Amygdala (tissue), 56 donors: ENCODE data around the gene CCDC127.
"Not testable (repeated sequence)": the region's sequence is repeated elsewhere in the genome, so short reads cannot be mapped to it uniquely, and the experiment has no call there.

ENCODE experiments used
- DNase-seq, 56 donors: peaks; one replicate each; lab custom pipeline; 2025; lab: John Stamatoyannopoulos, UW

The CCDC127 gene

DNA sequence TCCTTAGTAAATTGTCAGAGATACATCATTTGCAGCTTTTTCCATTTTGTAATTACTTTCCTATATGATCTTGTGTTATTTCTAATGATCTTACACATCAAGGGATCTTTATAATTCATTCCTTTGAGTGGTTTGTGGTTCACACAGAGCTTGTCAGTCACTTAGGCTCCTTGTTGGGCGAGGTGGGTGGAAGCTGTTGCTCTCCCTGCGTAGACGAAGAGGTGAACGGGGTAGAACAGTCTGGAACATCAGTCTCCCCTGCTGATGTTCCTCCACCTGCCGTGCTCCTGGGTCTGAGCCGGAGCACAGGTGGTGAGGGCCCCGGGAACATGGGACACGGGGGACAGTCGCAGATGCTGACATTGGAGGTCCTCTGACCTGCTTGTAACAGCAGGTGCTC is 17.6 kb upstream of the CCDC127 start:
- not testable (repeated sequence) for DNase-seq

DNA sequence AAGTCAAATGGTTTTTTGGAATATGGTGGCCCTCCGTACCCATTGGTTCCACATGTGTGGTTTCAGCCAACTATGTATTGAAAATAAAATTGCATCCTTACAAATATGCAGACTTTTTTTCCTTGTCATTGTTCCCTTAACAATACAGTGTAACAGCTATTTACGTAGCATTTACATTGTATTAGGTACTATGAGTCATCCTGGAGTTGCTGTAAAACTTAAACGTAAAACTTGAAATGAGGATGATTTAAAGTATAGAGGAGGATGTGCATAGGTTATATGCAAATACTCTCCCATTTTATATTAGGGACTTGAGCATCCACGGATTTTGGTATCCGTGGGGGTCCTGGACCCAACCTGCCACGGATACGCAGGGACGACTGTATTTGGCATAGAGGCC is 16.5 kb upstream of the CCDC127 start:
- DNase-seq, result no peak

DNA sequence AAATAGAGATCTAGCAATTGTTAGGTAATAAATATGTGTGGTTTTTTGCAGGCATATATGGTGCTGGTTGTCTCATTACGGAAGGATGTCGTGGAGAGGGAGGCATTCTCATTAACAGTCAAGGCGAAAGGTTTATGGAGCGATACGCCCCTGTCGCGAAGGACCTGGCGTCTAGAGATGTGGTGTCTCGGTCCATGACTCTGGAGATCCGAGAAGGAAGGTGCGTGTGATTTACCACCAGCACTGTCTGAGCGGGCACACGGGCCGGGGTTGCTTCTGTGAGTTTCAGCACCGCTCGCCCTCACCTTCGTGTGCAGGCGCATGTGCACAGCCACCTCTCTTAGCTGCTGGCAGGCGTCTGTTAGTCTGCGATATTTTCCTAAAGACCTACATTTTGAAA is 15.5 kb upstream of the CCDC127 start:
- DNase-seq, result not testable (repeated sequence)

DNA sequence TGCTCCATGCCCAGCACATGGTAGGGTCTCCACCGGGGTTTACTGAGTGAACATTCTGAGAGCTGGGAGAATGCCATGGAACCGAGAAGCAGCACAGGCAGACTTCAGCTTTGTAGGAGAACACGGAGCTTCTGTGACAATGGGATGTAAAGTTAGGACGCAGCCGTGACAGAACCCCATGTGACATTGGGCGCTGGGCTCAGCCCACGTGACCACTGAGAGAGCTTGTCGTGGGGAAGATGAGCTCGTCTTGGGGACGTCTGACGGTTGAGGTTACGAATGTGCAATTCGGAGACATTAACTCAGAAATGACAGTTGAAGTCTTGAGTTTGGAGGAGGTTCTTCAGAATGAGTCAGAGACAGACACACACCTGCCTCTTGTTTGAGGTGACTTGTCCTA is 13.7 kb upstream of the CCDC127 start:
- DNase-seq, result peak in 12 of 56 donors; percentile 1 to 42 (median 16)

DNA sequence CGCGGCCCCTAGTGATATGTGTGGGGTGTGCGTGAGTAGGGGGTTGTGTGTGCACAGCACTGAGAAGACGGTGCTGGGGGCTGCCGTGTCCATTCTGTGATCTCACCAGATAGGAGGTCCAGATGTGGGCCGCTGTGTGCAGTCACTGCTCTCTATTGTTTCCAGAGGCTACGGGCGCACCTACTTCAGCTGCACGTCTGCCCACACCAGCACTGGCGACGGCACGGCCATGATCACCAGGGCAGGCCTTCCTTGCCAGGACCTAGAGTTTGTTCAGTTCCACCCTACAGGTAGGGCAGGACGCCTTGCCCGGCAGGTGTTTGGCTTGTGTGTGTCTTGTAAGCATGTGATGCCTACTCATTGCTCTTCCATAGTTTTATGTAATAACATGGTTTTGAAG is 12.8 kb upstream of the CCDC127 start:
- no peak for DNase-seq

DNA sequence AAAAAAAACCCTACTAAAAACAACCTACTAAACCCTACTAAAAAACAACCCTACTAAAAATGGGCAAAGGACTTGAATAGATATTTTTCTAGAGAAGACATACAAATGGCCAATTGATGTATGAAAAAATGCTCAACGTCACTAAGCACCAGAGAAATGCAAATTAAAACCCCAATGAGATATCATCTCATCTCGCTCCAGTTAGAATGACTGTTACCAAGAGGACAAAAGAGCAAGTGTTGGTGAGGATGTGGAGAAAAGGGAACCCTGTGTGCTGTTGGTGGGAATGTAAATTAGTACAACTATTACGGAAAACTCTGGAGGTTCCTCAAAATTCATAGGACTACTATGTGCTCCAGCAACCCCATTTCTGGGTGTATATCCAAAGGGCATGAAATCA is 10.9 kb upstream of the CCDC127 start:
- no peak for DNase-seq

DNA sequence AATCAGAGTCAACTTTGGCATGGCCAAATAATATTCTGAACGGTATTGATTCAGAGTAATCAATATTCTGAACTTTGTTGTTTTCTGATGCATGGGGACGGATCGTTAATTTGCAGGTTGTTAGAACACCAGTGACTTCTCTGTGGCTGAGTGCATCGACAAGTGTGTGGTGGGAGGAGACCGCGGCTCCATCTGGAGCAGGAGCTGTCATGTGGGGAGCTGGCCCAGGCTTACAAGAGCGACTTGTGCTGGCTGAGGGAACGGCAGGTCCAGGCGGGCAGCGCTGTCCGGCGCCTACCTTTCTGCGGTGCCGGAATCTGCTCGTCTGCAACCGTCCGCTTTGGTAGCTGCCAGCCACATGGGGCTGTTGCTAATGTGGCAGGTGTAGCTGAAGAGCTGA is 9.4 kb upstream of the CCDC127 start:
- DNase-seq, result peak in 15 of 56 donors; percentile 1 to 54 (median 27)

DNA sequence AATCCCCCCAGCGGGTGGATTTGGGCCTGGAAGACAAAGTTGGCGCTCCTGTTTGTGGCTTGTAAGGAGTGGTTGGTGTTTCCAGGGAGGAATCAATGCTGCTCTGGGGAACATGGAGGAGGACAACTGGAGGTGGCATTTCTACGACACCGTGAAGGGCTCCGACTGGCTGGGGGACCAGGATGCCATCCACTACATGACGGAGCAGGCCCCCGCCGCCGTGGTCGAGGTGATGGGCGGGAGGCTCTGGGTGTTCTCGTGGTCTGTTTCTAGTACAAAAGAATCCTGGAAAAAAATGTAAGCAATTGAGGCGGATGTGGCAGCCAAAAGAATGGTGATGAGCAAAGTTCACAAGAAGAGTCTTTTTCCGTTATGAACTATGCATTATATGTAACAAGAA is 7.4 kb upstream of the CCDC127 start:
- DNase-seq, result no peak

DNA sequence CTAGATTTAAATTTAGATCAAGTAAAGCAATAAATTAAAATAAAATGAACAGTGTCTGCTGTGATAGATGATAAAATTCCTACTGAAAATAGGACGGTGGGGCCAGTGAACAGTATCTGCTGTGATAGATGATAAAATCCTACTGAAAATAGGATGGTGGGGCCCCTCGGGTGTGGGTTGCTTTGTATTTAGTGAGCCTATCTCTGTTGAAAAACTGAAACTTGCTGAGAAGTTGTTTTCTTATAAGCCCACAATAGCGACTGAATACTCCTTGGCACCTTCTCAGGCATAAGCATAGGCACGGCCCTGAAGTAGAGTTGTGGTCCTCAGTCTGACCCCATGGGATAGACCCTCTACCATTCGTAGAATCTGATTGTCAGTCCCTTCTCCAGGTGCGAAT is 5.8 kb upstream of the CCDC127 start:
- no peak for DNase-seq

DNA sequence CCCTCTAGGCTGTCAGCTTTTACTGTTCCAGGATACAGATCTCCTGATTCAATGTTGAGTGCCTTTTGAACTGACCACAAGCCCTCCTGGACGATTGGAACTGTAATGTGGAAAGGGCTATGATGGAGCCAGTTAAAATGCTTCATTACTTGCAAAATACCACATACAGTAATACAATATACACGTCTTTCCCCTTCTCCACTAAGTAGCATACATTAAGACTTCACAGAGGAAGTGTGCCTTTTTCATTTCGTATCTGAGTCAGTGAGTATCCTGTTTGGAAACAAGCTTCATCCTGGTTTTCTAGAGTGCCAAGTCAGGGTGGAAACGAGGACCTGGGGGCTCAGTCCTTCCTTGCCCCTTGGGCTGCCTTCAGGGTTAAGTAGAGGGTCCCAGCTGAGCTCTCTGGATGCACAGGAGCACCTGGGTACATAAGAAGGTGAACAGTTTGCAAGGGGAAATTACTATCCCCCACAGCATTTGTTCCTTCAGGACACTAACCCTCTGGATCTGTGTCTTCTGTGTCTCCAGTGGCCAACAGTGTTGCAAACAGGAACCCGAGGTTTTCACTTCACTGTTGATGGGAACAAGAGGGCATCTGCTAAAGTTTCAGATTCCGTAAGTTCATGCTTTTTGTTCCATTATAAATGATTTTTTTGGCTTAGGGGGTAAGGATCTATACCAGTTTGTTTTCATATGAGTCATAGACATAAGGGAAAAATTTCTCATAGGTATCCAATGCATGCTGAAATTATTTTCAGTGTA is 5.2 kb upstream of the CCDC127 start:
- DNase-seq, result not testable (repeated sequence)

DNA sequence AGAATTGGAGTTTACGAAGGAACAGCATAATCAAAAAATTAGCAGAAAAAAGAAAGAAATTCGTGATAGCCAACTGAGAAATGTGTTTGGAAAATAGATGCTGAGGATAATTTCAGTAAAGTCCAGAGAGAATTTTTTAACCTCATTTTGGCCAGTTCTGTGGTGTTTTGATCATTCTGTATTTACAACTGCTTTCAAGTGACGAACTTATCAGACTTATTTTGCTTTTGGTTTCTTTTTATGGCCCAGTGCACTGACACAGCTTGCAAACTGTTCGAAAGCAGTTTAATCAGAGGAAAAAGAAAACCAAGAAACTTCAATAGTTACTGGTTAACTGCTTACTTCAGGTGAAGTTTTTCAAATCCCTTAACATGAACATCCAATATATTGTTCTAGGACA is 2.0 kb upstream of the CCDC127 start:
- DNase-seq, result no peak

DNA sequence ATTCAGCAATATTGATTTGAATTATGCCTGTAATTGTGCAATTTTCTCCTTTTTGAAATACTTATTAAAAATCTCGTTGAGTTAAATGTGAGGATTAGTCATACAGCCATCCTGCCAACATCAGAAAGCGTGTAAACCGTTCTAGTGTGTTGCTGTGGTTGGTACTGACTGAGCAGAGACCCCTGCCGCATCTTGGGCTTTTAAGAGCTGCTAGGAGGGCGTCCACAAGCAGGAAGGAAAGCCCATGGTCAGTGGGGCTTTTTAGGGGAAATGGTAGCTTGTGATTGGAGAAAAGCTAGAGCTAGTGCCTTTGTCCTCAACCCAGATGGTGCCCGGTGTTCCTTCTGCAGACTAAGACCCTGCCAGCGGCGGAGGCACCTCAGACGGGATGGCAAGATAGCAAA is 1.5 kb upstream of the CCDC127 start:
- DNase-seq, result peak in 4 of 56 donors; percentile 5 to 17 (median 10)

DNA sequence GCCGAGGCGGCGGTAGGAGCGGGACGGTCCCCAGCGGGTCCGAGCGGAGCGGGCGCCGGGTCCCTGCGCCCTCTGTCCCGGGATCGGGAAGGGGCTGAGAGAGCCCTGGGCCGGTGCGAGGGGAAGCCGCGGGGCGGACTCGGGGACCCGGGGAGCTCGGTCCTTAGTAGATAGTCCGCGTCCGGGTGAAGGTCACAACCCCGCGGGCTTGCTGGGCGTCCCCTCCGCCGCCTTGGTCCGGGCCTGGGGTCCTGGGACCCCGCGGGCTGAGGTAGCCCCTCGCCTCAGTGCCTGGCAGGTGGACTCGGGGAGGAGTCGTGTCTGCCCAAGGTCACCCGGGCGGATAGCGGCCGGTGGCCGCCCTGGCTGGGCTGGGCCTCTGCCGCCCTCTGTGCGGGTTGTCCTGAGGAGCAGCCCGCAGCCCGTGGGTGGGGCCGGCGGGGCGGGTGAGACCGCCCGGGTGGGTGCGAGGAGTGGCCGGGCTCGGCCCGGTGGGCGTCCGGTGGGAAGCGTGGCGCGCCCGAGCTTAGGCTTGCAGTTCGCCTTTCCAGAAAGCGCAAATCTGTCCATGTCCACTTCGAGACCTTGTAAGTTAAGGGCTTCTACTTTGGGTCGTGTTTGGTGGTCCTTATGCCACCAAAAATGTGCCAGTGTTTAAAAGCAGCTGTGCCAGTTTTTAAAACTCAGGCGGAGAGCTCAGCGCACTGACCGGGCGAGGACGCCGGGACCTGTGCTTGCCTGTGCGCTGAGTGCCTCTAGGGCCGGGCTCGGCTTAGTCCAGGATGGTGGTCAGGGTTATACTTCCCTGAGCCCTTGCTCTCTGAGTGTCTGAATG is 721 bp upstream of the CCDC127 start:
- peak in 6 of 56 donors; percentile 13 to 71 (median 38) for DNase-seq

DNA sequence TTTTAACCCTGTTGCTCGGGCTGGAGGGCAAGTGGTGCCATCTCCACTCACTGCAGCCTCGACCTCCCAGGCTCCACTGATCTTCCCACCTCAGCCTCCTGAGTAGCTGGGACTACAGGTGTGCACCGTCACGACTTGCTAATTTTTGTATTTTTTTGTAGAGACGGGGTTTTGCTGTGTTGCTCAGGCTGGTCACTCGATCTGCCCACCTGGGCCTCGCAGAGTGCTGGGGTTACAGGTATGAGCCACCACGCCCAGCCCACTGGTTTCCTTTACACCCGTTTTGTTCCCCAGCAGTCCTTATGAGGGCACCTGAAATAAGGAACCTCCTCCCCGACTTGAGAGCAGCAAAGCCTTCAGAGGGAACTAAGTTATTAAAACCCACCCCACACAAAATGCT is 1.9 kb downstream of the CCDC127 start:
- DNase-seq, result not testable (repeated sequence)

DNA sequence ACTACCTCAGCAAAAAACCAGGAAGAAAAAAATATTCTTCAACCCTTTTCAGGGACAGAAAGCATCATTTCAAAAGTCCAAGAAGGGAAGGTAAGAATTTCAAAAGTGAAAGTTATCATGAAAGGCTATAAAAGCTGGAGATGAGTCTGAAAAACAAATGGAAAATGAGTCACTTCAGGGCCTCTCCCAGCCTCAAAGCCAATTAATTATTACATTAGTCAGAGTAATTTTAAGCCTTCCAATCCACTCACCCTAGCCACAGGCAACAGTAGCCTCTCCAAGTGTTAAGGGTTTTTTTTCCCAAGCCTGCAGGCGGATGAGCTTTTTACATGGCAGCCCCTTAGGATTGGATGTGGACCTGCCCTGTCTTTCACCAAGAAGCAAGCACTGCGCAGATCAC is 2.7 kb downstream of the CCDC127 start:
- DNase-seq, result not testable (repeated sequence)

DNA sequence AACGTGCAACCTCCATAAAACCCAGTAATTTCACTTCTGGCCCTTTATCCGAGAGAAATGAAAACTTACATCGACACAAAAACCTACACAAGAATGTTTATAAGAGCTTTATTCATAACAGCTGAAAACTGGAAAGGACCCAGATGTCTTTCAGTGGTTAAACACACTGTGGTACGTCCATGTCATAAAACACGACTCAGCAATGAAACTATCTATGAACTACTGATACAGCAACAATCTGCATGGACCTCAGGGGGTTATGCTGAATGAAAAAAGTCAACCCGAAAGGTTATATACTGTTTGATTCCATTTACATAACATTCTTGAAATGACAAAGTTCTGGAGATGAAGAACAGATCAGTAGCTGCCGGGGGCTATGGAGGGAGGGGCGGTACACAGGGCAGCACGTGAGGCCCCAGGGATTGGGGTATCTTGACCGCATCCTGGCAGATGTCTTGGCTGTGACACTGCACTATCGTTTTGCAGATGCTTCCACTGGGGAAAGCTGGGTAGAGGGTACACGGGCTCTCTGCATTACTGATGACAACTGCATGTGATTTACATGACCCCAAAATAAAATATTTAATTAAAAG is 4.1 kb downstream of the CCDC127 start:
- no peak for DNase-seq

DNA sequence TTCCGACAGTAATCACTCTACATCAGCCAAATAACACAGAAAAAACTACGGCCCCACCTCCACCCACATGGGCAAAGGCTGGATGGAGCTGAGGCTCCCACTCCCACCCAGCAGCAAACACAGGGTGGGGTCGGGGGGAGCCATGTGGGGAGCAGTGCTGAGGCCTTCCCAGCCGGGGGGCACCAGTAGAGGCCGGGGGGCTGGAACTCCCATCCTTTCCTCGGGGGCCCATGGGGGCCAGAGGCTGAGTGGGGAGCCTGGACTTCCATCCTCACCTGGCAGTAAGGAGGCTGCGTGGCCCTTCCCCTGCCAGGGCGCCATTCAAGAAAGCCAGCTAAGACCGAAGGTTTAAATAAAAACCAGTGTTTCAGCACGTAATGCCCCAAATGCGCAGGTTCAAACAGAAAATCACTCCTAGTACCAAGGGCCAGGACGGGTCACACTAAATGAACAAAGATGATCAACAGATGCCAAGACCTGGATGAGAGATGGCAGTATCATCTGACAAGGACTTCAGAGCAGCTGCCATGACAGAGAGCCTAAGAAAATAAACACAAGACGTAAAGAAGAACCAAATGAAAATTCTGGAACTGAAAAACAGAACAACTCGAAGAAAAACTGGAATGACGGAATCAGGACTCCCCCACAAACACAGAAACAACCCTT is 9.4 kb downstream of the CCDC127 start:
- no peak for DNase-seq

DNA sequence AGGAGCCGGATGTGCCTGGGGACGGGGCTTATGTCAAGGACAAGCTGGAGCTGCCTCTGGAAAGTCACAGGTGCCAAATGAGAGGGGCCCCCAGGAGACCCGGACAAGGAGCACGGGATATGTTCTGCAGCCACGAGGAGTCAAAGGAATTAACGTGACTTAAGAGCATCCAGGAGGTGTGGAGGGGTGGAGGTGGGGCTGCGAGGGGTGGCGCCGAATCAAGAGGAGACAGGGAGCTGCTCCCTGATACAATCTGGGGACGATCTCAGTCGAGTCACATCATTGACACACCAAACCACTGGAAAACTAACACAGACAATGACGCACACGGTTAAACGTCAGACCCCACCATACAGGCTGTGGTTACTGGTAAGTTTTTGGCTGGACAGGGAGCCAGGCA is 10.4 kb downstream of the CCDC127 start:
- no peak for DNase-seq

DNA sequence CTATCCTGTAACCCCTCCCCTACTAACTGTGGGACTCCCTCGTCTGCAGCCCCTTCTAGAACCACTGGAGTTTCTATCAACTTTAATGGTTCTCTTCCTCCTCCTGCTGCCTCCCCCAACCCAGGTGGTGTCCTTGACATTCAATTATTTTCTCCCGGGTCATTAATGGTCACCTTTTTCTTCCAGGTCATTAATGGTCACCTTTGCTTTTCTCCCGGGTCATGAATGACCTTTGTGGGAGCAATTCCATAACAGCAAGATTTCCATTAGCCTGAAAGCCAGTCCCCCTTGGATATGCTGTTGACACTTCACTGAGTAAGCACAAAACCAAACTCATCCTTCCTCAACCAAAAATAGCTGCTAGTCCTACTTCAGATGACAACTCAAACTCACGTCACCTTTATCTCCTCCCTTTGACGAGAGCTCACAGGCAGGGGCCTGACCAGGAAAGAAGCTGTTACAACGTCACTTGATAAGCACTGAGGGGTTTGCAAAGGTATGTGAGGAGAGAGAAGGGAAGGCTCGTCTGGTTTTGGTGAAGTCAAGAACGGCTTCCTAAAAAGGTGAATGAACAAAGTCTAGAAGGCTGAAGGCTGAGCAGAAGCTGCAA is 10.9 kb downstream of the CCDC127 start:
- no peak for DNase-seq

DNA sequence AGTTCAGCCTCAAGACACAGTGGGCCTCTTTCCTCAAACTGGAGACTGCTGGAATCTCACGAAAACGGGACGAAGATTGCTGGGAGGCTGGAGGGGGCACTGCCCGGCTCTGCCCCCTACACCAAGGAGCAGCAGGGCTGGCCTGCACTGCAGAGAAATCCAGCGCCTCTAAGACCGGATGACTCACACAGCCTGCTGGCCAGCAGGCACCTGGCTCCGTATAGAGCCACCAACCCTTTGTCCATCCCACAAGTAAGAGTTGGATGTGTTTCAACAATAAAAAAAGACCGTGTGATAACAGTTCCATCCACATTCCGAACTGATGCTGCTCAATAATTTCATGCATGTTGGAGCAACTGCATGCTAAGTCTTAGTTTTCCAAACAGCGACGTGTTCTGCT is 11.5 kb downstream of the CCDC127 start:
- no peak for DNase-seq
